H1 (cell line): ENCODE measurements around the gene BCAR3. TPM values are rescaled to one million over a fixed set of nuclear protein-coding genes. Genes with fewer than 3 reads are reported as not detected.

Experiments
- CTCF ChIA-PET: fragments of 300-600 bp; sonication (Branson Sonifier 250); formaldehyde crosslinking; loops from one replicate; lab custom pipeline; 2021; ENCODE audit not compliant: partially characterized antibody; lab: Charles Lee
- POLR2A ChIA-PET: fragments of 300-600 bp; sonication (Branson Sonifier 250); formaldehyde crosslinking; loops from one replicate; lab custom pipeline; 2021; ENCODE audit warnings: inconsistent platforms; ENCODE audit not compliant: partially characterized antibody; lab: Charles Lee
- DNase-seq, 2 experiments: peaks; one replicate each; pipeline versions ENCODE4 v3.0.0 to v3.0.0-alpha.2; 2010 to 2022; ENCODE audit warnings: low spot score in 2 of 2, low read depth in 1 of 2, mixed read lengths in 1 of 2
- FAIRE-seq: peaks from 2 replicates; lab custom pipeline; 2011; peaks lifted over from hg19 to GRCh38; lab: Jason Lieb, UNC
- H2AFZ ChIP-seq: 2 replicates; pipeline ENCODE4 v1.8.1; 2012; ENCODE audit warnings: low read length, inconsistent platforms
- H2AK5ac ChIP-seq: 2 replicates; pipeline ENCODE4 v1.6.1; 2013; ENCODE audit warnings: low read depth, low read length
- H2BK120ac ChIP-seq: replicated peaks from 2 replicates; pipeline ENCODE3; 2013; ENCODE audit warnings: low read depth, low read length, inconsistent platforms
- H2BK12ac ChIP-seq: 2 replicates; pipeline ENCODE4 v1.6.1; 2013; ENCODE audit warnings: low read depth, low read length
- H2BK15ac ChIP-seq: 2 replicates; pipeline ENCODE4 v1.6.1; 2013; ENCODE audit warnings: low read length
- H2BK20ac ChIP-seq: 2 replicates; pipeline ENCODE4 v1.6.1; 2013; ENCODE audit warnings: low read length
- H2BK5ac ChIP-seq: 2 replicates; pipeline ENCODE4 v1.6.1; 2013; ENCODE audit warnings: low read depth, low read length
- H3K14ac ChIP-seq: 2 replicates; pipeline ENCODE4 v1.6.1; 2013; ENCODE audit warnings: inconsistent platforms; ENCODE audit not compliant: insufficient read length
- H3K18ac ChIP-seq: 2 replicates; pipeline ENCODE4 v1.6.1; 2013; ENCODE audit warnings: low read length; ENCODE audit errors: extremely low read depth
- H3K23ac ChIP-seq: 2 replicates; pipeline ENCODE4 v1.6.1; 2013; ENCODE audit warnings: inconsistent platforms; ENCODE audit not compliant: insufficient read length
- H3K23me2 ChIP-seq: 2 replicates; pipeline ENCODE4 v1.6.1; 2013; ENCODE audit warnings: low read depth, low read length
- H3K27ac ChIP-seq: 2 replicates; pipeline ENCODE4 v1.6.1; 2011; ENCODE audit warnings: low read depth, low read length, inconsistent platforms
- H3K27me3 ChIP-seq, 4 experiments: replicated peaks in 1 of 4; 1 replicate in 1 of 4; 2 replicates in 3 of 4; pipeline versions ENCODE4 v1.6.1 to v1.8.1; 2011 to 2013; ENCODE audit warnings: low read length in 3 of 4, mild to moderate bottlenecking in 3 of 4, inconsistent platforms in 2 of 4, mixed read lengths in 2 of 4, moderate library complexity in 1 of 4; ENCODE audit not compliant: control insufficient read depth in 3 of 4, insufficient read depth in 3 of 4; ENCODE audit errors: extremely low read depth in 1 of 4
- H3K36me3 ChIP-seq, 4 experiments: 2 replicates each; pipeline versions ENCODE4 v1.6.1 to v1.8.1; 2011 to 2013; ENCODE audit warnings: mild to moderate bottlenecking in 4 of 4, low read length in 3 of 4, moderate library complexity in 2 of 4, control low read depth in 1 of 4, inconsistent platforms in 1 of 4; ENCODE audit not compliant: insufficient read depth in 4 of 4, control insufficient read depth in 2 of 4
- H3K4ac ChIP-seq: replicated peaks from 2 replicates; pipeline ENCODE3; 2013; ENCODE audit warnings: low read length, low read depth, mixed read lengths, inconsistent platforms; ENCODE audit not compliant: insufficient read length
- H3K4me1 ChIP-seq, 4 experiments: replicated peaks in 1 of 4; 1 replicate in 1 of 4; 2 replicates in 3 of 4; pipeline versions ENCODE4 v1.6.1 to v1.8.1; 2011 to 2013; ENCODE audit warnings: low read length in 3 of 4, inconsistent platforms in 2 of 4, mixed read lengths in 1 of 4; ENCODE audit not compliant: insufficient read depth in 4 of 4, control insufficient read depth in 3 of 4
- H3K4me2 ChIP-seq, 2 experiments: 2 replicates each; pipeline versions ENCODE4 v1.6.1 to v1.8.1; 2011 to 2013; ENCODE audit warnings: low read depth in 2 of 2, low read length in 2 of 2, control low read depth in 1 of 2, inconsistent platforms in 1 of 2, mild to moderate bottlenecking in 1 of 2; ENCODE audit not compliant: insufficient read depth in 1 of 2
- H3K4me3 ChIP-seq, 4 experiments: fragments of 200-600, 300-600 bp in 1 of 4; sonication (generic), shearing (Covaris generic), sonication (Bioruptor Twin) in 1 of 4; 2 replicates each; pipeline versions ENCODE4 v1.5.1 to v1.8.1; 2011 to 2016; ENCODE audit warnings: low read length in 4 of 4, low read depth in 3 of 4, control low read depth in 2 of 4, inconsistent platforms in 2 of 4, mild to moderate bottlenecking in 2 of 4, mixed read lengths in 1 of 4, moderate library complexity in 1 of 4; ENCODE audit not compliant: insufficient read depth in 2 of 4; ENCODE audit errors: extremely low read depth in 1 of 4
- H3K56ac ChIP-seq: replicated peaks from 2 replicates; pipeline ENCODE3; 2013; ENCODE audit warnings: low read depth, mild to moderate bottlenecking, mixed read lengths, low read length, inconsistent platforms; ENCODE audit not compliant: insufficient read length
- H3K79me1 ChIP-seq: 2 replicates; pipeline ENCODE4 v1.6.1; 2013; ENCODE audit warnings: low read depth, low read length, control low read depth
- H3K79me2 ChIP-seq, 2 experiments: 2 replicates each; pipeline versions ENCODE4 v1.6.1 to v1.8.1; 2012 to 2013; ENCODE audit warnings: low read length in 2 of 2, mild to moderate bottlenecking in 2 of 2, inconsistent platforms in 1 of 2; ENCODE audit not compliant: insufficient read depth in 2 of 2, control insufficient read depth in 1 of 2
- H3K9ac ChIP-seq, 4 experiments: replicated peaks in 1 of 4; 1 replicate in 1 of 4; 2 replicates in 3 of 4; pipeline versions ENCODE4 v1.6.1 to v1.8.1; 2011 to 2013; ENCODE audit warnings: low read depth in 3 of 4, low read length in 3 of 4, control low read depth in 2 of 4, mild to moderate bottlenecking in 2 of 4, moderate library complexity in 2 of 4, inconsistent platforms in 1 of 4; ENCODE audit errors: extremely low read depth in 1 of 4
- H3K9me3 ChIP-seq, 2 experiments: 2 replicates each; pipeline versions ENCODE4 v1.6.1 to v1.8.1; 2012 to 2013; ENCODE audit warnings: mild to moderate bottlenecking in 2 of 2, moderate library complexity in 2 of 2, control low read depth in 1 of 2, inconsistent platforms in 1 of 2, low read depth in 1 of 2, low read length in 1 of 2, mixed read lengths in 1 of 2; ENCODE audit not compliant: insufficient read depth in 2 of 2
- H4K20me1 ChIP-seq, 2 experiments: replicated peaks in 1 of 2; 2 replicates each; pipeline versions ENCODE3 to v1.8.1; 2011 to 2013; ENCODE audit warnings: inconsistent platforms in 2 of 2, low read length in 2 of 2, mild to moderate bottlenecking in 1 of 2; ENCODE audit not compliant: insufficient read depth in 2 of 2, control insufficient read depth in 1 of 2
- H4K5ac ChIP-seq: 2 replicates; pipeline ENCODE4 v1.6.1; 2013; ENCODE audit warnings: low read length, low read depth, mixed read lengths, inconsistent platforms; ENCODE audit not compliant: insufficient read length
- H4K8ac ChIP-seq: 2 replicates; pipeline ENCODE4 v1.8.0; 2013; ENCODE audit warnings: mild to moderate bottlenecking, moderate library complexity, low read length, inconsistent platforms; ENCODE audit not compliant: insufficient read depth; ENCODE audit errors: extremely low read depth
- H4K91ac ChIP-seq: replicated peaks from 2 replicates; pipeline ENCODE3; 2013; ENCODE audit warnings: low read length, mixed read lengths, inconsistent platforms; ENCODE audit not compliant: insufficient read length
- BRCA1 ChIP-seq: IDR thresholded peaks from 2 replicates; pipeline ENCODE4 v1.6.1; 2012; ENCODE audit warnings: low read depth, low read length, improper control_type of control experiment
- CHD2 ChIP-seq: IDR thresholded peaks from 2 replicates; pipeline ENCODE4 v1.6.1; 2012; ENCODE audit warnings: low read length, improper control_type of control experiment
- EZH2 ChIP-seq: fragments of 200-600 bp; sonication (generic); IDR thresholded peaks from 2 replicates; pipeline ENCODE4 v1.7.1; 2012; ENCODE audit warnings: low read depth, mild to moderate bottlenecking, moderate library complexity, low read length, inconsistent platforms; ENCODE audit not compliant: severe bottlenecking
- JUN ChIP-seq: IDR thresholded peaks from 2 replicates; pipeline ENCODE4 v1.6.1; 2011; ENCODE audit warnings: low read depth, mild to moderate bottlenecking, improper control_type of control experiment, low read length
- NANOG ChIP-seq: IDR thresholded peaks from 2 replicates; pipeline ENCODE4 v1.6.1; 2011; ENCODE audit warnings: low read length, low read depth, mild to moderate bottlenecking, inconsistent platforms; ENCODE audit not compliant: insufficient read depth, poor library complexity, severe bottlenecking
- SAP30 ChIP-seq: fragments of 300-600 bp; sonication (generic); IDR thresholded peaks from 2 replicates; pipeline ENCODE4 v1.7.1; 2012; ENCODE audit warnings: low read length, moderate library complexity, mild to moderate bottlenecking, inconsistent platforms; ENCODE audit not compliant: insufficient read depth, insufficient replicate concordance
- SIN3A ChIP-seq, 2 experiments: IDR thresholded peaks in 1 of 2; conservative IDR thresholded peaks in 1 of 2; 2 replicates each; pipeline ENCODE4 v1.6.1; 2011 to 2012; ENCODE audit warnings: low read length in 2 of 2, improper control_type of control experiment in 1 of 2, low read depth in 1 of 2, mild to moderate bottlenecking in 1 of 2
- SIRT6 ChIP-seq: IDR thresholded peaks from one replicate; pipeline ENCODE4 v1.7.1; 2012; ENCODE audit warnings: low read length, inconsistent platforms
- SP4 ChIP-seq: IDR thresholded peaks from 2 replicates; pipeline ENCODE4 v1.6.1; 2012; ENCODE audit warnings: low read length, inconsistent platforms
- TAF7 ChIP-seq: optimal IDR thresholded peaks from 2 replicates; pipeline ENCODE3; 2011; ENCODE audit warnings: low read depth, mild to moderate bottlenecking, inconsistent platforms, low read length, moderate library complexity, borderline replicate concordance
- WGBS, 2 experiments: shearing (Covaris generic) in 1 of 2; methylation state at CpG; one replicate each; pipeline versions ENCODE4 v1.1.6 to v1.1.7; 2013 to 2015; ENCODE audit warnings: low lambda C conversion rate in 2 of 2, mixed read lengths in 2 of 2, inconsistent platforms in 1 of 2, low coverage in 1 of 2, missing lambda C conversion rate in 1 of 2; ENCODE audit not compliant: insufficient replicate concordance in 2 of 2, insufficient coverage in 1 of 2, insufficient read length in 1 of 2; ENCODE audit errors: extremely low coverage in 1 of 2, missing lambda C conversion rate in 1 of 2; 5-methylcytosine and 5-hydroxymethylcytosine counted together
- polyA plus RNA-seq, 7 experiments: library from polyadenylated mRNA; depleted of rRNA in 3 of 7; stranded (reverse) in 5 of 7; unstranded in 2 of 7; fragments of >200 nt in 5 of 7; fragments of 200-250 nt in 2 of 7; gene quantifications; 1 replicate in 5 of 7; 2 replicates in 1 of 7; 4 replicates in 1 of 7; pipeline versions ENCODE4 v1.2.1 to v1.2.3, GENCODE V29; 2011 to 2013; ENCODE audit warnings: missing spikeins in 2 of 7, mixed read lengths in 2 of 7
- total RNA-seq: library from RNA; stranded (reverse); fragmentation: NEBNext Ultra II Directional; extraction: Animal tissue kit (Norgen Biotek cat#: 25700); gene quantifications from 2 replicates; pipeline ENCODE4 v1.2.1, GENCODE V29; 2021
- TF ChIP-seq, protein P1 (sequence below), 3 experiments: IDR thresholded peaks; 1 replicate in 2 of 3; 2 replicates in 1 of 3; pipeline versions ENCODE4 v1.5.1 to v1.6.1; 2011; ENCODE audit warnings: low read length in 3 of 3, mild to moderate bottlenecking in 3 of 3, inconsistent platforms in 2 of 3, low read depth in 1 of 3, moderate library complexity in 1 of 3; ENCODE audit not compliant: insufficient read depth in 1 of 3; ENCODE audit errors: control extremely low read depth in 1 of 3

Gene BCAR3
- total and polyA plus RNA-seq, 2 of the 8 experiments (the other 6 are each of a cell fraction or from before 2014, with no cell fraction given) = 5.6 to 9.2 TPM

DNA sequence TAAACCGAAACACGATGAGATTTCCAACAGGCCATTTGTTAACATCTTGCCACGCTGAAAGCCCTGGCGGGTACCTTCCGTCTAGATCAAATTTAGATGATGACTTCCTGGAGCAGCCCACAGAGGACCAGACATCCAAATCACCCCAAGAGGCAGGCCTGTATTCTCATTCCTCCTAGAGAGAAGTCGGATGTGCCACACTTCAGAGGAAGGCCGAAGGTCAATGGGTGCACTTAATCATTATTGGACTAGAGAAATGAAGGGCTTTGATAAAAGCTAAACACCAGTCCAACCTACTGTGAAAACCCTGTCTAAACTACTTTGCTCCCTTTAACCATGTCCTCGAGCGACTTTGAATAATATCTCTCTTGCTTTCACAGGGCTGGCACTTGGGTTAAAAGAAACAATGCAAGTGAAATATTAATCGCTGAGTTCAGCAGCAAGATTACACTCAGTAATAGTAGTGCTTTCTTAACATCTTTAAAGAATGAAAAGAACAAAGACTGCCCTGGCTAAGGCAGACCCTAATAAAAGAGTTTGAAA is 76.5 kb downstream of the BCAR3 start:
- Histone ChIP-seq H3K23ac (no peak overlapping the region), H4K5ac (no peak overlapping the region), H3K56ac (no peak overlapping the region), H2BK5ac (no peak overlapping the region), H3K27me3 (no peaks in the 10 kb centered on the region), H3K18ac (no peak overlapping the region), H3K4me3 (no peak overlapping the region), H4K20me1 (peaks cover 0 to 3% of the 10 kb centered on the region in 2 experiments), H3K4me1 (peaks cover 0 to 12% (median 4%) of the 10 kb centered on the region in 4 experiments; a peak in 2 of 7 replicates), H3K36me3 (no peaks in the 10 kb centered on the region), H3K4me2 (no peak overlapping the region), H2AK5ac (no peak overlapping the region), H3K27ac (no peak overlapping the region), H3K9ac (no peak overlapping the region), H4K8ac (no peak overlapping the region), H2BK15ac (no peak overlapping the region), H3K23me2 (no peaks in the 10 kb centered on the region), H4K91ac (no peak overlapping the region), H3K9me3 (no peaks in the 10 kb centered on the region), H3K14ac (no peak overlapping the region), H3K4ac (no peak overlapping the region), H3K79me2 (no peaks in the 10 kb centered on the region; a peak in 1 of 4 replicates), H2AFZ (no peak overlapping the region), H3K79me1 (peaks cover 5% of the 10 kb centered on the region; the same call in 1 of the 2 replicates), H2BK120ac (no peak overlapping the region), H2BK20ac (no peak overlapping the region), H2BK12ac (no peak overlapping the region)
- ChIA-PET CTCF (no interaction called here), POLR2A (interaction anchor here (0.6 to 1.0 kb wide), 2 partner anchors 15 to 264 kb away, joined by 3 read pairs; no protein-coding TSS in a partner anchor)
- WGBS, 2 experiments = 89% methylated on average over 10 of the region's 10 CpGs; no CpG with 5 or more reads in 1 of the 2 experiments
- DNase-seq (no peak), FAIRE-seq (no peak)
- no peak for TF ChIP-seq CHD2
- TF ChIP-seq SP4 = no peak
- no peak for TF ChIP-seq TAF7
- TF ChIP-seq EZH2 = no peak
- TF ChIP-seq SAP30 = no peak
- TF ChIP-seq JUN = no peak
- no peak for TF ChIP-seq NANOG
- TF ChIP-seq, protein P1, sequence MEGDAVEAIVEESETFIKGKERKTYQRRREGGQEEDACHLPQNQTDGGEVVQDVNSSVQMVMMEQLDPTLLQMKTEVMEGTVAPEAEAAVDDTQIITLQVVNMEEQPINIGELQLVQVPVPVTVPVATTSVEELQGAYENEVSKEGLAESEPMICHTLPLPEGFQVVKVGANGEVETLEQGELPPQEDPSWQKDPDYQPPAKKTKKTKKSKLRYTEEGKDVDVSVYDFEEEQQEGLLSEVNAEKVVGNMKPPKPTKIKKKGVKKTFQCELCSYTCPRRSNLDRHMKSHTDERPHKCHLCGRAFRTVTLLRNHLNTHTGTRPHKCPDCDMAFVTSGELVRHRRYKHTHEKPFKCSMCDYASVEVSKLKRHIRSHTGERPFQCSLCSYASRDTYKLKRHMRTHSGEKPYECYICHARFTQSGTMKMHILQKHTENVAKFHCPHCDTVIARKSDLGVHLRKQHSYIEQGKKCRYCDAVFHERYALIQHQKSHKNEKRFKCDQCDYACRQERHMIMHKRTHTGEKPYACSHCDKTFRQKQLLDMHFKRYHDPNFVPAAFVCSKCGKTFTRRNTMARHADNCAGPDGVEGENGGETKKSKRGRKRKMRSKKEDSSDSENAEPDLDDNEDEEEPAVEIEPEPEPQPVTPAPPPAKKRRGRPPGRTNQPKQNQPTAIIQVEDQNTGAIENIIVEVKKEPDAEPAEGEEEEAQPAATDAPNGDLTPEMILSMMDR (IDR thresholded peaks at IDR 0.05; ENCODE audit: control extremely low read depth in 1 of 3, insufficient read depth in 1 of 3, low read depth in 1 of 3, low read length in 3 of 3) = no peak
- no peak for TF ChIP-seq SIN3A (conservative IDR thresholded peaks at IDR 0.05 in 1 of 2, IDR thresholded peaks at IDR 0.05 in 1 of 2; ENCODE audit: low read depth in 1 of 2, low read length in 2 of 2)
- no peak for TF ChIP-seq SIRT6
- no peak for TF ChIP-seq BRCA1
